ENCODE results near the gene CLASP2. TPM values are rescaled to one million over a fixed set of nuclear protein-coding genes. Genes with fewer than 3 reads are reported as not detected.

The CLASP2 gene
- total and polyA plus RNA-seq, 8 donors = 48.4 to 73.3 (median 61.6) TPM

DNA sequence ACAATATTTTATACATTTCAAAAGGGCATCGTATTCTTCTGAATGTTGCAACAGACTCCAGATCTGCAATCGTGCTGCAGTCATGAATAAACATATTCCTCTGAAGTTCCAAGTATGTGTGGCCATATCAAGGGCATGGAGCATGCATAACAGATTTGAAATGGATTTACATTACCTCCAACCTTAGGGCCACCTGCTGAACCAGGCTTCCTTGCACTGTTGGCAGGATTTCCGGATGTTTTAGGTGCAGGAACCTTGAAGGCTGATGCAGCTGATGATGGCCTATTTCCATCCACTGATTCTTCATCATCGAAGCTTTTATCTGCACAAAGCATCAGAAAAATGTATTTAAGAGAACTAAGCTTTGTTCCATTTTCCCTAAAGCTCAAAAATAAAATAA is 73.5 kb downstream of the CLASP2 start:
- peaks cover 0 to 2% of the 10 kb centered on the region in 2 donors for H3K36me3 ChIP-seq
- H3K27me3 ChIP-seq = no peaks in the 10 kb centered on the region
- no peaks in the 10 kb centered on the region for H3K9me3 ChIP-seq
- H3K27ac ChIP-seq = no peak overlapping the region
- intact Hi-C loops (cut with DNase I) = no loop called here
- no peak for DNase-seq
- no peak for ATAC-seq
- no peak overlapping the region for H3K4me3 ChIP-seq
- H3K4me1 ChIP-seq = no peaks in the 10 kb centered on the region
- TF ChIP-seq, protein P1, sequence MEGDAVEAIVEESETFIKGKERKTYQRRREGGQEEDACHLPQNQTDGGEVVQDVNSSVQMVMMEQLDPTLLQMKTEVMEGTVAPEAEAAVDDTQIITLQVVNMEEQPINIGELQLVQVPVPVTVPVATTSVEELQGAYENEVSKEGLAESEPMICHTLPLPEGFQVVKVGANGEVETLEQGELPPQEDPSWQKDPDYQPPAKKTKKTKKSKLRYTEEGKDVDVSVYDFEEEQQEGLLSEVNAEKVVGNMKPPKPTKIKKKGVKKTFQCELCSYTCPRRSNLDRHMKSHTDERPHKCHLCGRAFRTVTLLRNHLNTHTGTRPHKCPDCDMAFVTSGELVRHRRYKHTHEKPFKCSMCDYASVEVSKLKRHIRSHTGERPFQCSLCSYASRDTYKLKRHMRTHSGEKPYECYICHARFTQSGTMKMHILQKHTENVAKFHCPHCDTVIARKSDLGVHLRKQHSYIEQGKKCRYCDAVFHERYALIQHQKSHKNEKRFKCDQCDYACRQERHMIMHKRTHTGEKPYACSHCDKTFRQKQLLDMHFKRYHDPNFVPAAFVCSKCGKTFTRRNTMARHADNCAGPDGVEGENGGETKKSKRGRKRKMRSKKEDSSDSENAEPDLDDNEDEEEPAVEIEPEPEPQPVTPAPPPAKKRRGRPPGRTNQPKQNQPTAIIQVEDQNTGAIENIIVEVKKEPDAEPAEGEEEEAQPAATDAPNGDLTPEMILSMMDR (IDR thresholded peaks at IDR 0.05) = no peak

DNA sequence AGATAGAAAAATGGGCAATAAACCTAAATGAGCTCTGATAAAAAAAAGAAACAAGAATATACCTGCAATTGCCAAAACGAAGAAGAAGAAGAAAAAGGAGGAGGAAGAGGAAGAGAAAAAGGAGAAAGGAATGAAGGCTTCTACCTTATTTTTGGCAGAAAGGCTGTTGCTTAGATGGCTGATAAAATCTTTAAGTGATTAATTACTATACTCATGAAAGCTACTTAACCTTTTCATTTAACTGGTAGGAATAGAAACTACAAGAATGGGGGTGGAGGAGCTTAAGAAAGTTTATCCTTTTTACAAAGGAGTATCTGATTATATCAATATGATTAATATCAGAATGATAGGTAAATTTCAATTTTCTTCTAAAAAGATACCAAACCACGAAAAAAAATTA is 75.2 kb downstream of the CLASP2 start:
- intact Hi-C loops (cut with DNase I) = no loop called here
- ATAC-seq (no peak), DNase-seq (no peak)
- H3K27ac ChIP-seq = no peak overlapping the region
- no peak overlapping the region for H3K4me3 ChIP-seq
- H3K9me3 ChIP-seq = no peaks in the 10 kb centered on the region
- TF ChIP-seq, protein P1 (IDR thresholded peaks at IDR 0.05) = no peak
- peaks cover 0 to 5% of the 10 kb centered on the region in 2 donors for H3K36me3 ChIP-seq
- no peaks in the 10 kb centered on the region for H3K27me3 ChIP-seq
- no peaks in the 10 kb centered on the region for H3K4me1 ChIP-seq

DNA sequence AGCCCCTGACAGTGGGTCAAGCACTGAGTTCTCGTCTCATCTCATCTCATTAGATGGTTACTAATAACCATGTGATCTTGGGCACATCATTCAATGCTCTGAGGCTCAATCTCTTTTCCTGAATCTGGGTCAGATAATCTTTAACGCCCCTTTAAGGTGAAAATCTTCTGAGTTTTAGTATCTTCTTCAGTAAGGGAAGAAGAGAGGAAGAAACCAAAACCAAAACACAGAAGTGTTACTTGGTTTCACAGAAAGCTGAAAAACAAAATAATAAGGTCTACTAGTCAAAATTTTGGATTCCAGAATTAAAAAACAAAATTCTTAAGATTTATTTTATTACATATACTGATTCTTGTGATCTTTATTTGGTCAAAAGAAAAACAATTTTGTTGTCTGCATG is 78.2 kb downstream of the CLASP2 start:
- DNase-seq (no peak), ATAC-seq (no peak)
- intact Hi-C loops (cut with DNase I) = loop anchor here in 1 of 2 donors (5.0 to 10.0 kb wide), 2 partner anchors 75 to 137 kb away; partner anchors contain the start of gene CLASP2
- H3K27me3 ChIP-seq = no peaks in the 10 kb centered on the region
- TF ChIP-seq, protein P1 (IDR thresholded peaks at IDR 0.05) = no peak
- peaks cover 0 to 5% of the 10 kb centered on the region in 2 donors for H3K36me3 ChIP-seq
- H3K4me1 ChIP-seq = peaks cover 0 to 7% of the 10 kb centered on the region in 2 donors
- no peak overlapping the region for H3K27ac ChIP-seq
- no peak overlapping the region for H3K4me3 ChIP-seq
- no peaks in the 10 kb centered on the region for H3K9me3 ChIP-seq

DNA sequence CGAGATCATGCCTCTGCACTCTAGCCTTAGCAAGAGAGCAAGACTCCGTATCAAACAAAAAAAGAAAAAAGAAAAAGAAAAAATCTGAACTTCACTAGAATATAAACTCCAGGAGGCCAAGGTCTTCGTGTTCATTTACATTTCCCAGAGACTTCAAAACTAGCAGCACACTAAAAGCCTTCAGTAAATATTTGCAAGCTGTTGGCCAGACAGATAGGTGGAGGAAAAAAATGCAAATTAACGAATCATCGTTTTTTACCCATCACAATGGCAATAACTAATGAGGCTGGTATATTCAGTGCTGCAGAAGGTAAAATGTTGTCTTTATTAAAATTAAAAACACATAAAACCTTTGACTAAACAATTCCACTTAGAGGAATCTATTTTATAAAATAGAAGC is 80.6 kb downstream of the CLASP2 start:
- Histone ChIP-seq H3K27me3 (no peaks in the 10 kb centered on the region), H3K4me3 (no peak overlapping the region), H3K27ac (no peak overlapping the region), H3K4me1 (peaks cover 0 to 7% of the 10 kb centered on the region in 2 donors), H3K9me3 (no peaks in the 10 kb centered on the region), H3K36me3 (peaks cover 0 to 5% of the 10 kb centered on the region in 2 donors)
- intact Hi-C loops (cut with DNase I) = loop anchor here in 1 of 2 donors (5.0 to 10.0 kb wide), 2 partner anchors 77 to 140 kb away; partner anchors contain the start of gene CLASP2
- DNase-seq (no peak), ATAC-seq (no peak)
- TF ChIP-seq, protein P1 (IDR thresholded peaks at IDR 0.05) = no peak

DNA sequence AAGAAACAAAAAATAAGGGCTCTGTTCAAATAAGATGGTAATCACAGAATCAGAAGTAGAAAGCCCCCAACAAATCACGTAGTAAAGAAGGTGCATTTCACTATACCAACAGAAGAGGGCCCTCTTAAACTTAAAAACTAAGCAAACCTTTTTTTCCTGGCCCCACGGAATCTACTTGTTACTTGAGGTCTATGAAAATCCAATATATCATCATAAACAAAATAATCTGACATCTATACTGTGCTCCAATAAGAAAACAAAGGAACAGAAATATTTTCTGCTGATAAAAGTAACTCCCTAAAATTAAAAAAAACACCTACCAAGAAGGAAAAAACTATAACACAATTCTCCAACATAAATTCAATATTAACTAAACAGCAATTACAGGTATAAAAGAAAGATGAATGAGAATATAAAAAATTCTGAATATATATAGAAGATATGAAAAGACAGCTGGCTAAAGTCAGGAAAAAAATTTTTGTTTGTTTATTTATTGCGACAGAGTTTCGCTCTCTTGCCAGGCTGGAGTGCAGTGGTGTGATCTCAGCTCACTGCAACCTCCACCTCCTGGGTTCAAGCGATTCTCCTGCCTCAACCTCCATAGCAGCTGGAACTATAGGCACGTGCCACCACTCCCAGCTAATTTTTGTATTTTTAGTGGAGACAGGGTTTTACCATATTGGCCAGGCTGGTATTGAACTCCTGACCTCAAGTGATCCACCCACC is 81.8 kb downstream of the CLASP2 start:
- intact Hi-C loops (cut with DNase I) = loop anchor here in 1 of 2 donors (5.0 to 10.0 kb wide), 2 partner anchors 79 to 141 kb away; partner anchors contain the start of gene CLASP2
- no peaks in the 10 kb centered on the region for H3K9me3 ChIP-seq
- DNase-seq (peak in 2 of 4 donors; percentile 15 to 53), ATAC-seq (peak; percentile 82)
- H3K4me3 ChIP-seq = no peak overlapping the region
- peaks cover 0 to 5% of the 10 kb centered on the region in 2 donors for H3K36me3 ChIP-seq
- no peaks in the 10 kb centered on the region for H3K27me3 ChIP-seq
- peaks cover 0 to 7% of the 10 kb centered on the region in 2 donors for H3K4me1 ChIP-seq
- H3K27ac ChIP-seq = no peak overlapping the region
- TF ChIP-seq, protein P1 (IDR thresholded peaks at IDR 0.05) = peak; percentile 43 to 71
